Stimulated activated CD4-positive, alpha-beta T cell treated with anti-CD3 and anti-CD28 coated beads, Interleukin-15, amount 100 ng/mL, for 24 hours (primary cell): ENCODE data around the gene SCN9A.
"Not testable (repeated sequence)": the region's sequence is repeated elsewhere in the genome, so short reads cannot be mapped to it uniquely, and the experiment has no call there.

Source experiments
- DNase-seq: peaks from one replicate; pipeline ENCODE4 v3.0.0-alpha.2; 2020

Gene SCN9A

DNA sequence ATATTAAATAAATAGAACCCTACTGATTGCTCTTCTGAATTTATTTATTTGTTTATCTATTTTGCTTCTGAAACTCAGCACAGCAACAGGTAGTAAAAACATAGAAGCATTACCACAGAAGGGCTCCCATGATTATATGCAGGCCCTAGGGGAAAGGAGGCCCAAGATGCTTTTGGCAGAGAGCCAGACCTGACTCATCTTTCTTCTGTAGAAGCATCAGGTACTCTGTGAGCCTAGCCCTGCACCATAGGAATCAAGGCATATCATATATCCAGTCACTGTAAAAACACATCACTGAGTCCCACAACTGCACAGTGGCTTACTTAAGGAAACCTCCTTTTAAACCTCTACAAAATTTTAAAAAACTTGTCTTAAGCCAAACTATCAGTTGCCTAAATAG is 1.8 kb downstream of the SCN9A start:
- peak; percentile 31 for DNase-seq

DNA sequence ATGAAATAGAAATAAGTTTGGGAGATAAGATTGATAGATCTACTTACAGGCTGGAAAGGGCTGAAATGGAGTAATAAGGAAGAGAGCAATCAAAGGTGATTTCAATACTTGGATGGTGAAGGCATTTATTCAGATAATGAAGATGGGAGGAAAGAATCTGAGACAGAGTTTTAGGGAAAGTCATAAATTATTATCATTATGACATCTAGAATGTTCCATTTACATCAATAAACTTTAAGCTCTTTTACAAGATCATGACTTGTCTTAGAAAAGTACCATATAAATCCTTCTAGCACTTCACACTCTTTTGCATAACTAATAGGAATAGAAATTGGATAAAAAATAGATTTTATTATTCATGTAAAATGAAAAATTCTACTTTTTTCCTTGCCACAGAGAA is 2.2 kb downstream of the SCN9A start:
- no peak for DNase-seq

DNA sequence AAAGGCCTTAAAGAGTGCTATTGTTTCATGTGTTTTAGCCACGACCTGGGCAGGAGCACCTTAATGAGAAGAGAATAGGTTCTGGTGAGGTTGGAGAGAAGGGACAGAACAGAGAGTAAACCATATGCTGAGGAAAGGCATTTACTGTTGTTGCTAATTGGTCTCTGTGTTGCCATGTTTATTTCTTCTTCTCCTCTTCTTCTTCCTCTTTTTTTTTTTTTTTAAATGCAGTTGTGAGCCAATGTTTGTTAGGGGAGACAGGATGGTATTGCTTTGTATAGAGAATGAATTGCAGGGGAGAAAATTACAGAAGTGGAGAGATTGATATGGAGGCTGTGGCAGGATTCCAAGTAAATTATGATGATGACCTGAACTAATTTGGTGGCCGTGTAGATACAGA is 2.6 kb downstream of the SCN9A start:
- DNase-seq: no peak

DNA sequence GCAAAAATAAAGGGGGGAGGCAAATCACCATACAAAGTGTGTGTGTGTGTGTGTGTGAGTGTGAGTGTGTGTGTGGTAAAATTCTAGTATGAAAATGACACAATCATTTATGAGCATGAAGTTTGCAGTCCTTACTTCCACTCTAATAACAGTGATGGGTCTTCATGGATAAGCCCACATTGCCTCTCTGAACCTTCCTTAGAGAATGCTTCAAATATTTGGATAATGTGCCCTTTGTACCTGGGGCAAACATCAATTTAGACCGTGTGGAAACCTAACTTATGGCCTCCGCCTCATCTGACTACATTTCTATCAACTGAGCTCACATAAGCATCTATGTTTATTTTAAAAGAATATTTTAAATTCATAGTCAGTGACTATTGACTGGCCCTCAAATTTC is 3.7 kb downstream of the SCN9A start:
- no peak for DNase-seq

GRCh38 chr2:166365803-166366420 is 9.8 kb downstream of the SCN9A start:
- DNase-seq: no peak

GRCh38 chr2:166365239-166365638 is 10.5 kb downstream of the SCN9A start:
- DNase-seq: no peak

DNA sequence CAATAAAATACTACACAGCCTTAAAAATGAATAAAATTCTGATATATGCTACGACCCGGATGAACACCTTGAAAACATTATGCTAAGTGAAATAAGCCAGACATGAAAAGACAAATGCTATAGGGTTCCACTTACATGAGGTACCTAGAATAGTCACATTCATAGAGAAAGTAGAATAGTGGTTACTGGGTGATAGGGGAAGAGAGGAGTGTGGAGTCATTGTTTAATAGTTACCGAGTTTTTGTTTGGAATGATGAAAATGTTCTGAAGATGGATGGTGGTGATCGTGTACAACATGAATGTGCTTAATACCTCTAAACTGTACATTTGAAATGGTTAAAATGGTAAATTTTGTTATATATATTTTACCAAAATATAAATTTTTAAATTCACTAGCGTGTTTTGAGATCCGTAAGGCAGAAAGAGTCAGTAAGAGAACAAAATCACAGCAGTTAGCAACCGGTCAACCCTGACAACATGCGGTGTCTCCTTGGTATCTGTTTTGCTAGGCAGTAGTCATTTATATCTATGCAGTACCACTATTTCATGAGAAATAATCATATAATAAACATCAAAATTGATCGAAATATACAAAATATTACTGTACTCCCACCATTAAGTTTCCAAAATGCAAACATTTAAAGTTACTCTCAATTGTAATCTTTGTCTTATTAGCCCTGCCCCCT is 11.1 kb downstream of the SCN9A start:
- DNase-seq: no peak

DNA sequence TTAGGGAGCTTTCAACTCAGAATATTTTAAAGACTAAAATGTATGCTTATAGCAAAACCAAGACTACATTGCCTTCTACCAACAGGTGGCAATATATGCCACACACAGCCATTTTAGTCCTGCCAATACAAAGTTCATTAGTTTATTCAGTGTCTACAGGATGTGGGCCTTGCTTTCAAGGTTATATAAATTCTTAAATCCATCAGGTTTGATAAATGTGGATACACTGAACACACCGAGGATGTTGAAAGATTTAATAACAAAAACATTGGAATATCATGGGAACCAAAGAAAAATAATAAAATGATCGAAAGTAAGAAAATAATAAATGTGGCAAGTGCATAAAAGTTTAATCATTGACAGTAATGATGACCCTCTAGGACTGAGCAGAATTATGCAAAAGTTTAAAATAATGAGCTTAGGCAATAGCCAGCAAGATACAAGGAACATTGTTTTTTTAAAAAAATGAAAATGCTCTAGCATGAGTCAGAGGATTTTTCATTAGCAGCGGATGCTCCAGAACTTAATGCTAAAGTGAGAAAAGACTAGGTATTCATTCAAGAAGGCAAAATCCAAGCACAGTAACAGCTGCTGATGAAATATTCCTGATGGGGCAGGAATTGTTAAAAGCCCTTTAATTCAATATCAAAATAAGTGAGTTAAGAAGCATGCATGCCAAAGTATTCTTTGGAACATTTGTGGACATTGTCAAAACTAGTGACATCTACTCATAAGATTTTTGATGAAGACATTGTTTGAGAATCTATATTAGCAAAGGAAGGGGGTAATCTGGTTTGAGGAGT is 14.2 kb downstream of the SCN9A start:
- DNase-seq: no peak

DNA sequence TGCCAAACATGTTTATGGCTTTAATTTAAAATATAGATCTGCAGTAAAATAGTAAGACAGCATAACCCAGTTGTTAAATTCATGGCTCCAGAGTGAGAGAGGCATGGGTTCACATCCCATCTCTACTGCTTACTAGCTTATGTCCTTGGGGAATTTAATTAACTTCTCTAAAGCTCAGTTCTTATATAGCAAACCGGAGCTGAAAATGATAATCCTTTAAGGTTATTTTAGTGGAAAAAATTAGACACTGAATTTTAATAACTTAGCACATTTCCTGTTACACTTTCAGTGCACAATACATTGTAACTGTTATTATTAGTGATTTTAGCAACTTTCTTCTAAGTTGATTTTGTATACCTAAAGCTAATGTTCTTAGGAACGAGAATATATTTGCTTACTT is 14.8 kb downstream of the SCN9A start:
- no peak for DNase-seq

DNA sequence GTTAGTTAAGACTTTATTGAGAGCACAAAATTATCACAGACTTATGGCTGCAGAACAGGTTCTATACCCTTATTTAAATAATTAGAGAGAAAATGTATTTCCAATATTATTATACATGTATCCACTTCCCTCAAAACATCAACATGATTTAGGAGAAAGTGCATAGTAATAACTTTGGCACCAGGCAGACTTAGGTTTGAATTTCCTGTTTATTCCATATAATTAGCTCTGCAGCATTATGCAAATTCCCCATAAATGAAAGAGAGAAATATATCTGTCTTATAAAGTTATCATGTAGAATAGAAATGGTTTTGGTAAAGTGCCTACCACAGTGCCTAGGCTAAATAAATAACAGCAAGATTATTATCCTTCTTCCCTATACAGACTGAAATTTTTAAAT is 15.3 kb downstream of the SCN9A start:
- DNase-seq: no peak

- not testable (repeated sequence) for DNase-seq
Measured at GRCh38 chr2:166357950-166358321, 17.8 kb downstream of the SCN9A start.

DNA sequence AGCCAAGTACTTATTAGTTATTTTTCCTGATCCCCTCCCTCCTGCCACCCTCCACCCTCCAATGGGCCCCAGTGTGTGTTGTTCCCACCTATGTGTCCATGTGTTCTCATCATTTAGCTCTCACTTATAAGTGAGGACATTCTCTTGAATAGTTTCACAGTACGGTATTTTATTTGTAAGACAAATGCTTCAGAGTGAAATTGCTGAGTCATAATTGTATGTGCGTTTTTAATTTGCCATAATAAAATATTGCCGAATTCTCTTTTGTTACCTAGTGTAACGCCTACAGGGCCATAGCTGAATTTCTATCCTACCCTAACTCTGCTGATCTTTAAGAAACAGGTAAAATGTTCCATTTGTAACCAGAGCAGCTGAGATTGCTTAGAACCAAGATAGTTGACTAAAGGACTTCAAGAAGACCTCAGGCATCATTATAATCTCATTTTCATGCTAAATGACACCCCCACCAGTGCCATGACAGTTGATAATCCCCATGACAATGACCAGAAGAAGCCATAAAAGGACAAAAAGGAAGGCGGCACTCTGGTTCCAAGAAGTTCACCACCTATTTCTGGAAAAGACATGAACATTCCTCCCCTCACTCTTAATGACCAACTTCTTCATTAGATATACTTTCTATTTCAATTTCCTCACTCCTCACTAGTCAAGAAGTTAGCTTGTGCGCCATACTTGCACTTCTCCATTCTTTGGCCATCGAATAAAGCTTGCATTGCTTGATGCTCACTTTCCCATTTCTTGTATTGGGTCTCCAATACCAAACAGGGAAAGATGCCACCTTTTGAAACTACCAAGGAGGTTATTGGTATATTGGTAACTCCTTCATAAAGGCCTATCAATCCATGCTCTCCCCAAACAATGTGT is 18.4 kb downstream of the SCN9A start:
- no peak for DNase-seq

- DNase-seq: no peak
Measured at GRCh38 chr2:166351319-166351718, 24.4 kb downstream of the SCN9A start.

- no peak for DNase-seq
Measured at GRCh38 chr2:166350525-166350924, 25.2 kb downstream of the SCN9A start.

- no peak for DNase-seq
Measured at GRCh38 chr2:166344286-166345113, 31.2 kb downstream of the SCN9A start.

DNA sequence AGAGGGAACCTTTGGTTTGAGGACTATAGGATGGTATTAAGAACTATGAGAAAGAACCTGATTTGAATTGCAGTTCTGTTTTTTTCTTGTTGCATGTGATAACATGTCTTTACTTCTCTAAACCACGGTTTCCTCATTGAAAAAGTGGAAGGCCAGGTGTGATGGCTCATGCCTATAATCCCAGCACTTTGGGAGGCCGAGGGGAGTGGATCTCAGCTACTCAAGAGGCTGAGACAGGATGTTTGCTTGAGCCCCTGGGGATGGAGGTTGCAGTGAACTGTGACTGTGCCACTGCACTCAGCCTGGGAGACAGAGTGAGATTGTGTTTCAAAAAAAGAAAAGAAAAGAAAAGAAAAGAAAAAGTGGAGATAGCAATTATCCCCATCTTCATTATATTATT is 32.3 kb downstream of the SCN9A start:
- DNase-seq: no peak

DNA sequence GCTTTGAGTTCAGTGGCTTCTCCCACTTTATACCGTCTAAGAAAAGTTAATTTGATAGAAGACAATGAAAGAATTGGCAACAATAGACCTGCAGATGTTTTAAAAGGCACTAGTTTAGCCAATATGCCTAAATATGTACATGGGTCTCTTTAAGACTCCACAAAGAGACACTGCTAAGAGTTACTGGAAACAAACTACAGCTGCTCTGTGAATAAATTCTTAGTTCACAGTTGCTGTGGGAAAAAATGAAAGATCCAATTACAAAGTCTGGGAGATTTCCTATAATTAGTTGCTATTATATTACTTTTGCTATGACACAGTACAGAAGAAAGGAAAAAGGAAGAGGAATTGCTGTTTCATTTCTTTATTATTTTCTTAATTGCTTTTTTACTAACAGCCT is 34.3 kb downstream of the SCN9A start:
- no peak for DNase-seq

DNA sequence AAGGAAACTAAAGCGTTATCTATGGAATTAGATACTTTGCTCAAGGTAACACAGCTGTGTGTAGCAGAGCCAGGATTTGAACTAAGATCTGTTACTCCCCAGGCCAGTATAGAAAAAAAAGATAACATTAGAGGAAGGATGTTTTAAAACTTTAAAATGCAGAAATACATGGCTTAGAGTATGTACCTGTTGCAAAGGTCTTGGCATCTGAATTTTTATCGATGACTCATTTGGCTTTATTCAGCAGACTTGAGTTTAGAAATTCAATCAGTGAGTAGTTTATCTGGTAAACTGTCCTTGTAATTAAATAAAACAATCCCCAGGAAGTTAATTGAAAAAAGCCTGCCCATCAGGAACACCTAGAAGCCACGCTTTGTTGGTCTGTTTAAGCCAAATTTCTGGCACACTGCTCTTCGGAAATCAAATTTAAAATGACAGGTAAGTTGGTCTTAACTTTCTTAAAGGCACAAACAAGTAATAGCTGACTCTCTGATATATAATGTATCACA is 36.9 kb downstream of the SCN9A start:
- no peak for DNase-seq

DNA sequence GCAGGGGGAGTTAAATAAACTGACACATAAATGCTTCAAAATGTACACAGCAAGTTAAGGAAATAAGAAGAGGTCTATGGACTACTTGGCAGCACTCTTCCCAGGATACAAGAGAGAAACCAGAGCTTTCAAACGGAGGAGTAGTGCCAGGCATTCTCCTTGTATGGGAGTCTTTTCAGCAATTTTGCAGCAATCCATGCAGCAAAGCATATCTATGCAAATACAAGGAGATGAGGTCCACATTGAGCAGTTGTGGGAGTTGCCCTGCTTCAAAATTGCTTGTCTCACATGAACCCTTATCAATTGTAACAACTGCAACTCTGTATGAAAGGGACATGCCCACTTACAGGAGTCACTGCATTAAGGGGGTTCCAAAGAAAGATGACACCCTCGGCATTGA is 37.8 kb downstream of the SCN9A start:
- no peak for DNase-seq

GRCh38 chr2:166335284-166335683 is 40.5 kb downstream of the SCN9A start:
- no peak for DNase-seq

DNA sequence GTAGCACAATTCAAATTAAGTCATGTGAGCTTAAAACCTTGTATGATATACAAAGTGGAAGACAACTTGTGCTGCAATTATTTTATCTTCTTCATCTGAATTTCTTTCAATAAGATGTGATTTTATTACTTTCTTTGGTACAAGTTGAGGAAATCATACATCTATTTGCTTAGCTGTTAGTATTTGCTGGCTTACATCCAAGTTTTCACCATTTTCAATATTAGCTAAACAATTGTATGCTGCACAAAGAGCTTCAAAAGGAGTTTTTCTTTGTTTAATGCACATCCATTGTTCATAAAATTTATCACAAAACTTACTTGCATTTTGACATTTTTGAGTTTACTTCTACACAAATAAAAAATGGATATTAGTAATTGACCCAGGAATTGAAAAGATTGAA is 40.9 kb downstream of the SCN9A start:
- no peak for DNase-seq

GRCh38 chr2:166333801-166334200 is 41.9 kb downstream of the SCN9A start:
- DNase-seq: no peak
